ENCODE results near the gene CDH23.

CDH23 gene

DNA sequence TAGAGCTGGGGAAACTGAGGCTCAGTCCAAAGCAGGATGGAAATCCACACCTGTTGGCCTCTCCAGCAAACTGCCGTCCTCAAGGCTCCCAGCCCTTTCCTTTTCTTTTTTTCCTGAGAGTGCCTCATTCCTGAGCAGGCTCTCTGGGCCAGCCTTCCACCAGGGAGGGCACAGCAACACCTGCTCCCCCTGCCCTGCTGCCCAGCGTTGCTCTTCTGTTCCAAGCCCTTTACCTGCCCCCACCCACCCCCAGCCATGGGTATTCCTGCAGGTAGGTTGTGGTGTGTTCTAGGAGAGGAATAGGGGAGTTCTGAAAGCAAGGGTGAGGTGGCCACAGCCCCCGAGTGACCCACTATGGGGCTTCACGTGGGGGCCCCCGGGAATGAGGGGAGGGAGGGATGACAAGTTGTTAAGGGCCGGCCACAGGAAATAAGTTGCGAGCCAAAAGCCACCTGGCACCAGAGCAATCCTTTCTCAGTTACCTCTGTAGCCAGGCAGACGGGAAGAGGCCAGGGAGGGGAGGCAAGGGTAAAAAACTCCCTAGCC, 357.3 kb downstream of the CDH23 start:
- no peaks in the 10 kb centered on the region for H3K4me1 ChIP-seq (ENCODE audit: low read depth, poor library complexity, severe bottlenecking)
- no peak overlapping the region for H3K9ac ChIP-seq
- H3K36me3 ChIP-seq (ENCODE audit: insufficient read depth): no peaks in the 10 kb centered on the region
- no peak overlapping the region for H3K4me2 ChIP-seq
- TF ChIP-seq, protein P1, sequence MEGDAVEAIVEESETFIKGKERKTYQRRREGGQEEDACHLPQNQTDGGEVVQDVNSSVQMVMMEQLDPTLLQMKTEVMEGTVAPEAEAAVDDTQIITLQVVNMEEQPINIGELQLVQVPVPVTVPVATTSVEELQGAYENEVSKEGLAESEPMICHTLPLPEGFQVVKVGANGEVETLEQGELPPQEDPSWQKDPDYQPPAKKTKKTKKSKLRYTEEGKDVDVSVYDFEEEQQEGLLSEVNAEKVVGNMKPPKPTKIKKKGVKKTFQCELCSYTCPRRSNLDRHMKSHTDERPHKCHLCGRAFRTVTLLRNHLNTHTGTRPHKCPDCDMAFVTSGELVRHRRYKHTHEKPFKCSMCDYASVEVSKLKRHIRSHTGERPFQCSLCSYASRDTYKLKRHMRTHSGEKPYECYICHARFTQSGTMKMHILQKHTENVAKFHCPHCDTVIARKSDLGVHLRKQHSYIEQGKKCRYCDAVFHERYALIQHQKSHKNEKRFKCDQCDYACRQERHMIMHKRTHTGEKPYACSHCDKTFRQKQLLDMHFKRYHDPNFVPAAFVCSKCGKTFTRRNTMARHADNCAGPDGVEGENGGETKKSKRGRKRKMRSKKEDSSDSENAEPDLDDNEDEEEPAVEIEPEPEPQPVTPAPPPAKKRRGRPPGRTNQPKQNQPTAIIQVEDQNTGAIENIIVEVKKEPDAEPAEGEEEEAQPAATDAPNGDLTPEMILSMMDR (conservative IDR thresholded peaks at IDR 0.05; ENCODE audit: low read depth, low read length): no peak
- no peak overlapping the region for H3K27ac ChIP-seq
- no peak overlapping the region for H3K4me3 ChIP-seq (IDR thresholded peaks at IDR 0.05; ENCODE audit: insufficient read depth, low read depth, low read length)
- no peaks in the 10 kb centered on the region for H3K79me2 ChIP-seq (ENCODE audit: insufficient read depth, low read depth)
- H4K20me1 ChIP-seq (ENCODE audit: insufficient read depth): no peaks in the 10 kb centered on the region
- H2AFZ ChIP-seq (ENCODE audit: low read depth): no peak overlapping the region
- H3K27me3 ChIP-seq (ENCODE audit: insufficient read depth, low read depth): peaks cover 39% of the 10 kb centered on the region

DNA sequence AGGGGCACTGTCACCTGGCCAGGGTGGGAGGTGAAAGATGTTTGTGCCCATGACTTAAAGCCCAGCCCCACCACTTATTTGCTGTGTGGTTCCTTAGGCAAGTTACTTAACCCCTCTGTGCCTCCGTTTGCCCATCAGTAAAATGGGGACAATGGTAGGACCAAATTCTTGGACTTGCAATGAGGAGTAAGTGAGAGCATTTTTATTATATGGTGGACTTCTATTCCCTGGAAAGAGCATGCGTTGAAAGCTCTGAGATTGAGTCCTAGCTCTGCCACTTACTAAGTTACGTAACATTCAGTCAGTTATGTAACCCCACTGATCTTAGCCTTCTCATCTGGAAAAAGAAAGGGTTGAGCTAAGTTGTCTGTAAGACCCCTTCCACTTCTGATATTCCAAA, 357.8 kb downstream of the CDH23 start:
- Histone ChIP-seq H4K20me1 (ENCODE audit: insufficient read depth) (no peaks in the 10 kb centered on the region), H3K4me1 (ENCODE audit: low read depth, poor library complexity, severe bottlenecking) (no peaks in the 10 kb centered on the region), H2AFZ (ENCODE audit: low read depth) (no peak overlapping the region), H3K27ac (no peak overlapping the region), H3K4me2 (no peak overlapping the region), H3K36me3 (ENCODE audit: insufficient read depth) (no peaks in the 10 kb centered on the region), H3K27me3 (ENCODE audit: insufficient read depth, low read depth) (peaks cover 41% of the 10 kb centered on the region), H3K9ac (no peak overlapping the region), H3K79me2 (ENCODE audit: insufficient read depth, low read depth) (no peaks in the 10 kb centered on the region), H3K4me3 (IDR thresholded peaks at IDR 0.05; ENCODE audit: insufficient read depth, low read depth, low read length) (no peak overlapping the region)
- TF ChIP-seq, protein P1 (conservative IDR thresholded peaks at IDR 0.05; ENCODE audit: low read depth, low read length): no peak

DNA sequence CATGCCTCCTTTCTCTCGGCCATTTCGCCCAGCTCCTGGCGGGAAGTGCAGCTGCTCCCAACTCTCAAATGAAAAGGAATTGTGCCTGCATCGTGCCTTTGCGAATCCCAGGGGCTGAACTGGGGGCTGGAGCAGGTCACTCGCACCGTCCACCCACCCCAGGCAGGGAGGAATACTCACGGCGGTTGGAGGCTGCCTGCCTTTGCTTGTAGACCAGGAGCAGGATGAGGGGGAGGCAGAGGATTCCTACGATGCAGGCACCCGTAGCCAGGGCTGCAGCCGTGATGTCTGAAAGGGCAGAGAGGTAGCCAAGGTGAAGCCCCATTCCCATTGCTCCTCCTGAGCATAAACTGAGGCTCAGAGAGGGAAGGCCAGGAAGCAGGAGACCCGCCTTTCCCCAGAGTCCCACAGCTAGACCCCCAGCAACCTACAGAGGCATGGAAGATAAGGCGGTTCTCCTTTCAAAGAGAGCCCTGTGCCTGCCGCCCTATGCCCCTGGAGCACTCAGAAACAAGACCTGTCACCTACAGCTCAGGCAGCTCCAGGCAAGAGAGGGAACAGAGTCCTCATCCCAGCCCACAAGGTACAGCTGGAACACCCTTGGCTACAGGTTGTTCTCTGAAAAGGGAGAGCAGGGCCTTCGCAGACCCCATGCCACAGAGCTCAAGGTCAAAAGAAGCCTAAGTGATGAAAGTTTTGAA, 358.6 kb downstream of the CDH23 start:
- Histone ChIP-seq H3K4me2 (no peak overlapping the region), H3K4me1 (ENCODE audit: low read depth, poor library complexity, severe bottlenecking) (no peaks in the 10 kb centered on the region), H3K4me3 (IDR thresholded peaks at IDR 0.05; ENCODE audit: insufficient read depth, low read depth, low read length) (no peak overlapping the region), H2AFZ (ENCODE audit: low read depth) (no peak overlapping the region), H3K9ac (no peak overlapping the region), H3K36me3 (ENCODE audit: insufficient read depth) (no peaks in the 10 kb centered on the region), H3K27me3 (ENCODE audit: insufficient read depth, low read depth) (peaks cover 41% of the 10 kb centered on the region), H3K27ac (no peak overlapping the region), H4K20me1 (ENCODE audit: insufficient read depth) (no peaks in the 10 kb centered on the region), H3K79me2 (ENCODE audit: insufficient read depth, low read depth) (no peaks in the 10 kb centered on the region)
- TF ChIP-seq, protein P1 (conservative IDR thresholded peaks at IDR 0.05; ENCODE audit: low read depth, low read length): no peak

DNA sequence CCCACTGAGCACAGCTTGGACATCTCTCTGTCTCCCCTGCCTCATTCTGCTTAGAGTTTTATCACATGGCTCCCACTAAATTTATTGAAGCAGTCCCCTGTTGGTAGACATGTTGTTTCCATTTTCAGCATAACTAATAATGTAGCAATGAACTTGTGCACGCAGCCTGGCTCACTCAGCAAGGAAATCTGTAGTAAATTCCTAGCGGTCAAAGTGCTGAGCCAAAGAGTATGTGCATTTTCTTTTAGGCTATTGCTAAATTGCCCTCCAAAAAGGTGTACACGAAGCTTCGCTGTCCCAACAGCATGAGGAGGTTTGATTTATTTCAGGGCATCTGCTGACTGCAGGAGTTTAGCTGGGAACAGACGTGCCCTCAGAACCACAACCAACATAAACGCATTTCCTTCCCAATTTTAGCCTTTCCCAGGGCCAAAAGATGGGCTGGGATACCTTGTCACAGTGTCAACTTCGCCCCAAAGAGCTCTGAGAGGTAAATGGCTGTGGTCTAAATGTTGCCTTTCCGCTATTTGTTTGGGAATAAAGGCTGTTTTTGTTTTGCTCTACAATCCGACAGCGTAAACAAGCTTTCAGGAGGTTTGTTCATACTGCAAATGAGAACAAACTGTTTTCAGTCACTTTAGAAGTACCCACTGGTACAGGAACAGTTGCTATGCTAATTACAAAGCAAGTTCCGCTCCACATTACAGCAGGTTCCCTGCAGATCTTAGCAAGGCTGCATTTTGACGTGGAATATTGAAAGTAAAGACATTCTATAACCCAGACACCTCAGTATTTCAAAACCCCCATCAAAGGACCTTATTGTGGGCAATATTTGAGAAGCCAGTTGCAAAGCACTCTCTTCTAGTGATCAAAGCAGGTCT, 359.8 kb downstream of the CDH23 start:
- H3K27me3 ChIP-seq (ENCODE audit: insufficient read depth, low read depth): peaks cover 41% of the 10 kb centered on the region
- no peaks in the 10 kb centered on the region for H4K20me1 ChIP-seq (ENCODE audit: insufficient read depth)
- no peaks in the 10 kb centered on the region for H3K79me2 ChIP-seq (ENCODE audit: insufficient read depth, low read depth)
- H3K9ac ChIP-seq: no peak overlapping the region
- H3K4me1 ChIP-seq (ENCODE audit: low read depth, poor library complexity, severe bottlenecking): no peaks in the 10 kb centered on the region
- no peak overlapping the region for H3K27ac ChIP-seq
- TF ChIP-seq, protein P1 (conservative IDR thresholded peaks at IDR 0.05; ENCODE audit: low read depth, low read length): no peak
- no peaks in the 10 kb centered on the region for H3K36me3 ChIP-seq (ENCODE audit: insufficient read depth)
- no peak overlapping the region for H3K4me2 ChIP-seq
- H2AFZ ChIP-seq (ENCODE audit: low read depth): no peak overlapping the region
- H3K4me3 ChIP-seq (IDR thresholded peaks at IDR 0.05; ENCODE audit: insufficient read depth, low read depth, low read length): no peak overlapping the region
